Endometrial microvascular endothelial cells (primary cell): Measurements from ENCODE around the gene ACSS1. TPM values are rescaled to one million over a fixed set of nuclear protein-coding genes. Genes with fewer than 3 reads are reported as not detected.

Experiments
- in situ Hi-C: cut with HindIII; loops from 2 replicates; pipeline ENCODE4 v1.10.0; 2017; ENCODE audit warnings: low sequenced_read_pairs, low pct_unique_long_range_greater_than_20kb; ENCODE audit errors: inconsistent ontology term
- total RNA-seq: library from RNA; depleted of rRNA; stranded (reverse); fragments of >200 nt; gene quantifications from one replicate; pipeline ENCODE4 v1.2.3, GENCODE V29; 2015; ENCODE audit errors: inconsistent ontology term

Gene ACSS1
- total RNA-seq, 1 donor from 2014 or later = 4.5 TPM

DNA sequence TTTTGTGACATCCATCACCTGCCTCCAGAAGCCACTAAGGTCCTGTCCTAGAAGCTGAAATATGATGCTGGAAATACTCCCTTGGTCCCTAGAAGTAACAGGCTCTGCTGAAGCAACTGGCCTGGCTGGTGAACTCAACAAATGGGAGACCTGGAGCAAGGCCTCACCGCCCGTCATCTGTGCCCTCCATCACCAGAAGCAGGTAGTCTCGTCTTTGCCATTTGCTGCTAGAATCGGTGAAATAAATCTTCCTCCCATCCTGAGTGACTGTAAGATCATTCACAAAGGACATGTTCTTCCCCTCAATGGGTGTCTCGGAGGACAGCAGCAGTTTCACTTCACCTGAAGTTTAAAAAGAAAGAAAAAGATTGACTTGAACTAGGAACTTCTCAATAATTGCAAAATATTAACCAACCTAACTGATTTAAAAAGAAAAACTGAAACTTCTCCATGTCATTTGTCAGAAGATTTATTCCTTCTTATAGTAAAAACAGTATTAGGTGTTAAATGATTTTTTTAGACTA lies 87.8 kb downstream of the ACSS1 start:
- in situ Hi-C loops = no loop called here

DNA sequence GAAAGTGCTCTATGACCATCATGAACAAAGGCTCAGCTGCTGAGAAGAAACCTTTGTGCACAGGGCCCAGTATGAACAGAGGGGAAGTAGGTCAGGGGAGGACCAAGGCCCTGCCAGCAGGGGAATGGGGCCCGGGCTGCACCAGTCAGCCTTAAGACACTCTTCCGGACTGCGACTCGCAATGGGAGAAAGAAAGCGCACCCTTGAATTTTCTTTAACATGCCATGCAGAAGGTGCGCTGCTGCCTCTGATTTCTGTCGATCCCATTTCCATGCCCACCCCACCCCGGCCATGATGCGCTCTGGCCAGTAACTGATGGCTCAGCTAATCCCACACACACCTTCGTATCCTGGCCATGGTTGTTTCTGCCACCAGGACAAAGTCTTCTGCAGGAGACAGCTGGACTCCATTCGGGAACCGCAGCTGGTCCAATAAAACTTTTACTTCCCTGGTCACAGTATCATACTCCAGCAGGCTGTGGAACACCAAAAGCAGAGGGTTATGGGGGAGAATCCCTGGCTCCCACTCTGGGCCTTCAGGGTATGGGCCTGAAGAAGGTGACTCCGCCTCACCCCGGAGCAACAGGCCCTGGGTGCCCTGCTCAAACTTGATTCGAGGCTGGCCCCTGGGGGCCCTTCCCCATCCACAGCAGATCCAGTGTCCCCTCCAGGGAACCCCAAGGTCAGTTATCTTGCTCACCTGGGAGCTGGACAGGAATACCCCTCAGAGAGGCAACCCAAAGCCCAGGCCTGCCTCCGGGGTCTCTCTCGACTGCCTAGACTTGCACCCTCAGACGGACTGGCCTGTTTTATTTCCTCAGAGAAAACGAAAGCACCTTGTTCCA lies 88.5 kb downstream of the ACSS1 start:
- in situ Hi-C loops = no loop called here

DNA sequence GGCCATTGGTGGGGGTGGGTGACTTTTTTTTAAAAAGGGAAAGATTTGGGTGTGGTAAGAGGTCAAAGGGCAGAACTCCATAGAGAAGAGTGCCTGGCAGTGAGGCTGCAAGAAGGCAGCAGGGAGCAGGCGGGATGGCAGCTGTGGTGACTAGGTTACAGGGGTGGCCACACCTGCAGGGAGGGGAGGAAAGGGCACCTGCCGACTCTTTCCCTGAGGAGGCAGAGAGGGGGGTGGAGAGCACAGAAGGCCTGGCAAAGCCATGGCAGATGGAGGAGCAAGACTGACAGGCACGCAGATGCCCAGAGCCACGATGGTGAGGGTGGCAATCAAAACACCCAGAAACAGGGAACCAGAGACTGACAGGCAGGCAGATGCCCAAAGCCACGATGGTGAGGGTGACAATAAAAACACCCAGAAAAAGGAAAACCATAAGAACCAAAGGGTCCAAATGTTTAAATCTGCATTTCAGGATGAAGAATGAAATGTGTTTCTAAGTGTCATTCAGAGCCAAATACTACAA lies 89.6 kb downstream of the ACSS1 start:
- in situ Hi-C loops = no loop called here

DNA sequence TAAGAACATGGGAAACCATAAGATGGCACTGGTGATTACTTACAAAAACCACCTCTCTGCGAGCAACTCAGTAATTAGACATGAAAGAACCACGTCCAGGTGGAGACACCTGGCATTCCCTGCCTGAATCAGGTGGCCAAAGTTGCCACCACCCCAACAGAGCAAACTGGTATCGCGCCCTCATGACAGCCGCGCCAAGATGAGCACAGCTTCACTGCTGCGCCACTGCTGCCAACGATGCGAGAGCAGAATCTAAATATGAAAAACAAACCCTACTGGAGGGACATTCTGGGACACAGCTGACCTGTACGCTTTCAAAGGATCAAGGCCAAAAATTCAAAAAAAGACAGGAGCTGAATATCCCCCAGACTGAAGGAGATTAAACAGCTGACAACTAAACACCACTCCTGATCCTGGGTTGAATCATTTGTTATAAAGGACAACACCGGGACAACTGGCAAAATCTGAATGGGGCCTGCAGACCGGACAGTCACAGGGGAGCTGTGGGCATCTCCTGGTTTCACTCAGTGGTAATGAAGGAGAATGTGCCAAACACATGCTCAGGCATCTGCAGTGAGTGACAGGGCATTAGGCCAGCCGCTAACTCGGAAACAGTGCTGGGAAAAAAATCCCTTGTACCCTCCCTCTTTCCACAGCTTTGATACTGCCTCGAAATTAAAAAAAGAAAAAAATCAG lies 91.5 kb downstream of the ACSS1 start:
- in situ Hi-C loops = no loop called here

DNA sequence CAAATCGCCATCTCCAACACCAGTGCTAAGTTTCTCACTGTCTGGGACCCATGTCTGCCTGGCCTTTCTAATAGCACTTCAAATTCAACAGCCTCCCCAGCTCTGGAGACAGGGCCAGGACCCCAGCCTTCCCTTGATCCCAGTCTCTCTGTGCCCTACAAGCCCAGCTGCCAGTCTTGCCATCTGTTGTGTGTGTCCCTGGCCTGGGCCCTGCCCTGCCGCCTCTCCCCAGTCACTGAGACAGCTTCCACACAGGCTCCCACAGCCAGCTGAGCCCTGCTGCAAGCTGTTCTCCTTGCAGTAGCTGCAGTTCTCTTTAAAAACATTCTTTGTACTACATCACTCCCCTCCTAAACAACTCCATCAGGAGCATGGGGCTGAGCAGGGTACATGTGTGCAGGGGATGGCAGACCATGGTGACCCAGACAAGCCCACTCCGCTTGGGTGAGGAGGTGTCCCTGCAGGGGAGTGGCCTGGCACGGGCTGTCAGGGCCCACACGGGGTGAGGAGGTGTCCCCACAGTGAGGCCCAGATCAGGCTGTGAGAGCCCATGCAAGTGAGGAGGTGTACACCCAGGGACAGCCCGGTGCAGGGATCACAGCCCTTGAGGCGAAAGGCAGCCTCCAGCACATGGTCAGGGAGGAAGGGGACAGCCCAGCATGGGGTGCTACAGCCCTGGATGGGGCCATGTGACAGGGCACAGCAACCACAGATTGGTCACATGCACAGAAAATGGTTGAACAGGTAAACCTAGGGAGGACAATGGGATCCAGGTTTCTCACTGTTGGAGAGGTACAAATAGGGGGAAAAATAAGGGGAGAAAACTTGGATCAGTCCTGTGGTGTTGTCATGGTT lies 92.6 kb downstream of the ACSS1 start:
- in situ Hi-C loops = no loop called here

DNA sequence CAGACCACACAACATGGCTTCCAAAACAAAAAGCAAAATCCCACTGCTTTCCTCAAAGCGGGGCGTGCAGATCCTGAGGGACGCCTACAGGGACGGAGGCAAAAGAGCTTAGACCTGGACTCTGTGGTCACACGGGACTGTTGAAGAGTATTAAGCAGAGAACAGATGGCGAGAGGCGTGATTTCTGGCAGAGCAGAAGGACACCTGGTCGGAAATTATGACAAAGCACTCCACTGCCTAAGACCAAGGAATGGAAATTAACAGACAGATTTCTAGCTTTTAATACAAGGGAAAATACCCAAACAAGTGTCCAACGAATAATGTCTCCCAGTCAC lies 93.5 kb downstream of the ACSS1 start:
- in situ Hi-C loops = no loop called here

DNA sequence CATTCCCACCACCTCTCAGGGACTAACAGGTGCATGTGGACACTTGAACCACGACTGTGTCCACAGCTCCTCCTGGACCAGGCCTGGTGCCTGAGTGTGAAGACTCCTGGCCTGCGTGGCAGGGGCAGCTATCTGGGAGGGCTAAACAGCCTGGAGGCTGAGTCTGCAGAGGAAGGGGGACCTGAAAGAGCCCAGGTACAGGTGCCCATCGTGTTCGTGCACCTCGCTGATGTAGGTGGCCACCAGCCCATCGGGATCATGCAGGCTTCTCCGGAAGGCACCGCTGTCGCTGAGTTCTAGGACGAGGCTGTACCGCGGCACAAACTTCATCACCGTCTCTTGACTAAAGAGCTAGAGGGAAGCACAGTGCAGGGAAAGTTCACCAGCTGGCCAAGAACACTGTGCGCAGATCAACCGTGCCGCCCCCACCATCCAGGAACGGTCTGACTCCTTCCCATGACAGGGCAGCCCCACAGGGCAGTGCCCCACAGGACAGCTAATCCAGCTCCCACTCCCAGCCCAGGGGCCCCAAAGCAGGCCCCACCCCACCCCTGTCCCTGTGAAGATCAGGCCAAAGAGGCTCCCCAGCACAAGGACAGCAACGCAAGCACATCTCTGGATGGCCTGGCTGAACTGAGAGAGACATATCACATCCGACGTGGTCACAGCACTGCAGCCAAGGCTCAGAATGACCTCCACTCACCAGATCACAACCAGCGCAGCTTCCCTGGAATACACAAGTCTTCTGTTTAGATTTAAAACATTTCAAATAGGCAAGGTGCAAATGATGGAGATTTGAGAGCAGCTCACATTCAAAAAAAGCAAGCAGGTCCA lies 94.0 kb downstream of the ACSS1 start:
- in situ Hi-C loops = no loop called here

DNA sequence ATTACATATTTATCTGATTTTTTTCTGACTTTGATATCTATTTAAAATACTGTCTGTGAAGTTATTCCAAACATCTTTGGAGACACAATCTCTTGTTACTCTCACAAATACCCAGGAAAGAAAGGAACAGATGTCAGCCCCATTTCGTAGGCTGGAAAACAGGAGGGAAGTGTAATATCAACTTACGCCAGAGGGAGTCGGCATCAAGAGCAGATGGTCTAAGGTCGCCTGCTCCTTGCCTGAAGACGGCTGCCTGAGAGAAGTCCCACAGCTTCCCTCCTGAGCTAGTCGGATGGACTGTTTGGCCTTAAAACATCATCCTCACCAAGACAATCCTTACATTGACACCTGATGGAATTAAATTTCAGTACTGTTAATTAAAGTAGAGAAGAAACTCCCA lies 95.4 kb downstream of the ACSS1 start:
- in situ Hi-C loops = no loop called here

DNA sequence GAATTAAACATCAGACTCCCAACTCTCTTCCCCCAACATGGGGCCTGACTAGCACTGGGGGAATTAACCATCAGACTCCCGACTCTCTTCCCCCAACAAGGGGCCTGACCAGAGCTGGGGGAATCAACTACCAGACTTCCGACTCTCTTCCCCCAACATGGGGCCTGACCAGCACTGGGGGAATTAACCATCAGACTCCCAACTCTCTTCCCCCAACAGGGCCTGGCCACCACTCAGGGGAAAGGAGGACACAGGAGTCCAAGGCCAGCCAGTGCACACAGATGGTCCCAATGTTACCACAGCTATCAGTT lies 95.8 kb downstream of the ACSS1 start:
- in situ Hi-C loops = no loop called here

DNA sequence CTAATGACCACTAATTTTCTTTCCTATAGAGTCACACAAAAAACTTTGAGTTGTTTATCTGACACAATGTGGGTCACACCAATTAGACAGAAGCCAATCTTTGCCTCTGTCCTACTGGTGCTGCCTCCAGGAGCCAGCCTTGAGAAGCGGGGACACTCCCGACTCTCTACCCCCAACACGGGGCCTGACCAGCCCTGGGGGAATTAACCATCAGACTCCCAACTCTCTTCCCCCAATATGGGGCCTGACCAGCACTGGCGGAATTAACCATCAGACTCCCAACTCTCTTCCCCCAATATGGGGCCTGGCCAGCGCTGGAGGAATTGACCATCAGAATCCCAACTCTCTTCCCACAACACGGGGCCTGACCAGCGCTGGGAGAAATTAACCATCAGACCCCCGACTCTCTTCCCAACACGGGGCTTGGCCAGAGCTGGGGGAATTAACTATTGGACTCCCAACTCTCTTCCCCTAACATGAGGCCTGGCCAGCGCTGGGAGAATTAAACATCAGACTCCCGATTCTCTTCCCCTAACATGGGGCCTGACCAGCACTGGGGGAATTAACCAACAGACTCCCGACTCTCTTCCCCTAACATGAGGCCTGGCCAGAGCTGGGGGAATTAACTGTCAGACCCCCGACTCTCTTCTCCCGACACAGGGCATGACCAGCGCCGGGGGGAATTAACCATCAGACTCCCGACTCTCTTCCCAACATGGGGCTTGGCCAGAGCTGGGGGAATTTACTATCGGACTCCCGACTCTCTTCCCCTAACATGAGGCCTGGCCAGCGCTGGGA lies 96.4 kb downstream of the ACSS1 start:
- in situ Hi-C loops = no loop called here

DNA sequence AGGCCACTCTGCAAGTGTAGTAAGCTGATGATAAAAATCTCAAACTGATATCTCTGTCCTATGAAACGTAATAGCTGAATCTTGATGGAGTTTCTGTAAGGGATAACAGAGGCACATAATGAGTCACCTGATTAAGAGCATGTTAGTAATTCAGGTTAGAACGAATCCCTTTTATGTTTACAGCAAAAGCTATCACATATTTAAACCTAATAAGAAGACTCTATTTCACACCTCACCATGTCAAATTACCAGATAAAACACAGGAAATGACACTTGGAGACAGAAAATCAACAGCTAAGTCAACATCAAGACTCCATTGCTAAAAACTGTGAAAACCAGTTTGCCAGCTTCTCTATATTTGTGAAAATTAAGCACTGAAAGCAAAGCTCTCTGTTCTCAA lies 97.1 kb downstream of the ACSS1 start:
- in situ Hi-C loops = no loop called here

DNA sequence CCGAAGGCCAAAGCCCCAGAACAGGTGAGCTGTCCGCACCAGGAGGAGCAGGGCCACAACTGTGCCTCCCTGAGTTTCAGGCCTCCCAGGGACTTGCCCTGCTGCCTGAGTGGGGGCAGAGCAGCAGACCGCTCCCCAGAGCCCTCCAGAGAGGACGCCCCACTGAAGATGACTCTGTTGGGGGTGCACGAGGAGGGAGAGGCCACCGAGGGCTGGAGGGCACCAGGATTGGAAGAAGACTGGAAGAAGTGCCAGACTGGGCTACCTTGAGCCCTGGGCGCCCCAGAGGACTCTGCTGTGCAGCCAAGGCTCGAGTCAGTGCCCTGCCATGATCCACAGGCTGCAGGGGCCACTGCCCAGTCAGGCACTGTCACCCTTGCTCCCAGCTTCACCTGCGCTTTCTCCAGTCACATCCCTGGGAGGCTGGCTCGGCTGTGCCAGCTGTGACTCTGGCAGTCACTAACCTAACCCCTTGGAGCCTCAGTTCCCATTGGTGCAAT lies 97.6 kb downstream of the ACSS1 start:
- in situ Hi-C loops = no loop called here

DNA sequence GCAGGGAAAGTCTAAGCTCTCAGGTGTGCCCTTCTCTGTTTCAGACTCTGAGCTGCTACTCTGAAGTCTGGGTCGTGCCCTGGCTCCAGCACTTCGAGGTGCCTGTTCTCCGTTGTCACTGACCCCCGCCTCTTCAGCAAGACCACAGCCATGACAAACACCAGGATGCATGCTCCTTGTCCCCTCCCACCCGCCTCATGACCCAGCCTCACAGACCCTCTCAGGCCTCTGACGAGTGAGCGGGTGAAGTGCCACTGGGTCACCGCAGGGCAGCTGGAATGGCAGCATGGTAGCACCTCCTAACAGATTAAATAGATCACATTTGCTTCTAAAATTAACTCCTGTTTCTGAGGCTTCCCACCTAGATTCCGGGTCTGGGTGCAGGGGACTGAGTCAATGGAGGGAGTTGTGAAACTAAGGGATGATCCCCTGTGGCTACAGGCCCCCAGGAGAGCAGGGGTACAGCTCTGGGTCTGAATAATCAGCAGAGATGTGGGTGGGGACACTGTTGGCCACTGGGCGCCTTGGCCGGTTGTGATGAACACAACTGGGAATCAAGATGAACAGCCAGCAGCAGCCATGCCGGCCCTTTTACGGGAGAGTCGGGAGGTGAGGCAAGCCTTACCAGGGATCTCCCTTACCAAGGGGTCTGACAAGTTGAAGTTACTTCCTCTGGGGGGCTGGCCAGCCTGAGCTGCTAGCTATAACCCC lies 98.2 kb downstream of the ACSS1 start:
- in situ Hi-C loops = no loop called here

DNA sequence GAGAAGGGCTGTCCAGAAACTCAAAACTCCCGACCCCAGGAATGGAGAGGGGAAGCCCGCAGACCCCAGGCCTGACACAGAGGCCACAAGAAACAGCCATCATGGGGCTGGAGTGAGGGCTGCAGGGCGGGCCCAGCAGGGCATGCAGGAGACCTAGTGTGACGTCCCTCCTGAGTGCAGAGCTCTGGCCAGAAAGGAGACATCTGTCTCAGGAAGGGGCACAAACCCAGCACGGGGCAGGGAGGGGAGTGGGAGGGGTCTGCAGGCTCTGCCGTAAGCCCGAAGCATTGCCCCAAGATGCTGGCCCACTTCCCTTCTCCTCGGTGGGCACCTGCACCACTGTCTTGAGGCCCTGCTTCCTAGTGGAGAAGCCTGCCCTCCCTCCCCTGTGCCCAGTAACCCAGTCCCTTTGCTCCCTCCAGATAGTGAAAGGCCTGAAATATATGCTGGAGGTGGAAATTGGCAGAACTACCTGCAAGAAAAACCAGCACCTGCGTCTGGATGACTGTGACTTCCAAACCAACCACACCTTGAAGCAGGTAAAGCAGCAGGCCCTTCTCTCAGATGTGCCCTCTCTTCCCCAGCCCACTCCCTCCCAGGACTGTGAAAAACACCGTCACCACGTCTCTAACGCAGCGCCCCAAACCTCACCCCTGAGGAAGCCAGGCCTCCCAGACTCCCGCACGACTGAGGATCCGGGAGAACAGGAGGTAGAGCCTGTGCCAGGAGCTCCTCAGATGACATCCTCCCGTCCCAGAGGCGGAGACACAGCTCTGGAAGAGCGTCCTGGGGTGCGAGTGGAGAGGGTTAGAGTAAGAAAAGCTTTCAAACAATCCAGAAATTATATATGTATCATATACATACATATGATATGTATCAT lies 99.2 kb downstream of the ACSS1 start:
- in situ Hi-C loops = no loop called here

DNA sequence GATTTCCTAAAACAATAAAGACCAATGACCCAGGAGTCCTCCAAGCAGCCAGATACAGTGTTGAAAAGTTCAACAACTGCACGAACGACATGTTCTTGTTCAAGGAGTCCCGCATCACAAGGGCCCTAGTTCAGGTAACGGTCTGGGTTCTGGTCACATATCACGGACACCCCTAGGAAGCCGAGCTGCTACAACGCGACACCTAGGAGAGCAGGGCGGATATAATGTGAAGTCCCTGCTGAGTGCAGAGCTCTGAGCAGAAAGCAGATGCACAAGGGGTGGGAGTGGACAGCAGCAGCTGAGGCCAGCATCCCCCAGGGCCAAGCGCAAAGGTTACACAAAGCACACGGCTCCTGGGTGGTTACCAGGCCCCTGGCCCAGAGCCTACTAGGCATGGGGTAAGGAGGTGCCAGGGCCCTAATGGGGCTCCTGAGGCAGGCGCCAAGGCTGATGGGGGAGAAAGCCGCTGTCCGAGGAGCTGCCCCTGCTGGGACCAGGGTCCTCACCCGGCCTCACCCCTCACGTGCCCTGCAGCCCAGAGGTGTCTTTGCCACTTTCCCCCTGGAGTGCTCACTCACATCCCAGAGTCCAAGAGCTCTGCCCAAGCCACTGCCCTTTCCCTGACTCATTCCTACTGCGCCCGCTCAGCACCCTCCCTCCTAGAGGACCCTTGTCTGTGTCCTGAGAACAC lies 100.5 kb downstream of the ACSS1 start:
- in situ Hi-C loops = no loop called here
